PC-9 (cell line): ENCODE data around the gene RTKN. TPM values are rescaled to one million over a fixed set of nuclear protein-coding genes. Genes with fewer than 3 reads are reported as not detected.
"Not testable (repeated sequence)": the region's sequence is repeated elsewhere in the genome, so short reads cannot be mapped to it uniquely, and the experiment has no call there.

Source experiments
- BruUV-seq: library from RNA; stranded (reverse); fragments of 400-500 nt; replicated peaks from 2 replicates; lab custom pipeline; 2021; lab: Mats Ljungman, UMichigan
- CTCF ChIA-PET: fragments of 300-600 bp; sonication (Branson Sonifier 250); formaldehyde crosslinking; loops from one replicate; lab custom pipeline; 2022; ENCODE audit warnings: antibody characterized with exemption; lab: Charles Lee
- POLR2A ChIA-PET: fragments of 300-600 bp; sonication (Branson Sonifier 250); formaldehyde crosslinking; loops from one replicate; lab custom pipeline; 2022; ENCODE audit warnings: antibody characterized with exemption; ENCODE audit not compliant: unreplicated experiment; lab: Charles Lee
- DNase-seq, 2 experiments: peaks; one replicate each; pipeline versions ENCODE4 v3.0.0 to v3.0.0-alpha.2; 2015 to 2022; ENCODE audit warnings: mixed read lengths in 1 of 2
- H2AFZ ChIP-seq: fragments of 200-600 bp; sonication (generic); 2 replicates; pipeline ENCODE4 v1.8.1; 2017; ENCODE audit warnings: antibody characterized with exemption
- H3F3A ChIP-seq: fragments of 200-600 bp; sonication (generic); 2 replicates; pipeline ENCODE4 v1.8.1; 2017; ENCODE audit warnings: antibody characterized with exemption, mild to moderate bottlenecking, low read depth; ENCODE audit not compliant: insufficient read depth
- H3K27ac ChIP-seq: fragments of 200-600 bp; sonication (generic); 2 replicates; pipeline ENCODE4 v1.6.1; 2016; ENCODE audit warnings: mixed run types
- H3K27me3 ChIP-seq: fragments of 200-600 bp; sonication (generic); 2 replicates; pipeline ENCODE4 v1.6.1; 2016; ENCODE audit warnings: low read depth, mixed run types; ENCODE audit not compliant: insufficient read depth
- H3K36me3 ChIP-seq: fragments of 200-600 bp; sonication (generic); 2 replicates; pipeline ENCODE4 v1.6.1; 2016; ENCODE audit warnings: low read depth, mixed run types
- H3K4me1 ChIP-seq: fragments of 200-600 bp; sonication (generic); replicated peaks from 2 replicates; pipeline ENCODE4 v1.6.1; 2016; ENCODE audit warnings: mixed run types; ENCODE audit not compliant: insufficient read depth
- H3K4me2 ChIP-seq: fragments of 200-600 bp; sonication (generic); 2 replicates; pipeline ENCODE4 v1.6.1; 2017; ENCODE audit warnings: mixed run types
- H3K4me3 ChIP-seq: fragments of 200-600 bp; sonication (generic); 2 replicates; pipeline ENCODE4 v1.6.1; 2016; ENCODE audit warnings: mixed run types
- H3K79me2 ChIP-seq: fragments of 200-600 bp; sonication (generic); 2 replicates; pipeline ENCODE4 v1.6.1; 2017; ENCODE audit warnings: low read depth, mixed run types
- H3K9me2 ChIP-seq: fragments of 200-600 bp; sonication (generic); 2 replicates; pipeline ENCODE4 v1.8.1; 2017; ENCODE audit warnings: mild to moderate bottlenecking; ENCODE audit not compliant: insufficient read depth
- H3K9me3 ChIP-seq: fragments of 200-600 bp; sonication (generic); 2 replicates; pipeline ENCODE4 v1.8.1; 2016; ENCODE audit warnings: low read depth; ENCODE audit not compliant: insufficient read depth
- H4K20me1 ChIP-seq: fragments of 200-600 bp; sonication (generic); 2 replicates; pipeline ENCODE4 v1.8.1; 2017; ENCODE audit not compliant: insufficient read depth
- EZH2 ChIP-seq: fragments of 200-600 bp; sonication (generic); IDR thresholded peaks from 2 replicates; pipeline ENCODE4 v1.8.0; 2017; ENCODE audit warnings: antibody characterized with exemption, low read depth
- intact Hi-C: fragments of 100-400 bp; cut with micrococcal nuclease; formaldehyde crosslinking; loops from one replicate; pipeline ENCODE4 v1.10.0; 2022; ENCODE audit not compliant: unreplicated experiment
- total RNA-seq: library from RNA; stranded (reverse); gene quantifications from 2 replicates; pipeline ENCODE4 v1.2.3, GENCODE V29; 2021
- TF ChIP-seq, protein P1 (sequence below): fragments of 200-600 bp; sonication (generic); conservative IDR thresholded peaks from 2 replicates; pipeline ENCODE4 v1.6.1; 2017; ENCODE audit warnings: mixed run types, antibody characterized with exemption, mild to moderate bottlenecking, moderate library complexity

Gene RTKN
- total RNA-seq, 1 experiment from 2014 or later = 58.9 TPM

DNA sequence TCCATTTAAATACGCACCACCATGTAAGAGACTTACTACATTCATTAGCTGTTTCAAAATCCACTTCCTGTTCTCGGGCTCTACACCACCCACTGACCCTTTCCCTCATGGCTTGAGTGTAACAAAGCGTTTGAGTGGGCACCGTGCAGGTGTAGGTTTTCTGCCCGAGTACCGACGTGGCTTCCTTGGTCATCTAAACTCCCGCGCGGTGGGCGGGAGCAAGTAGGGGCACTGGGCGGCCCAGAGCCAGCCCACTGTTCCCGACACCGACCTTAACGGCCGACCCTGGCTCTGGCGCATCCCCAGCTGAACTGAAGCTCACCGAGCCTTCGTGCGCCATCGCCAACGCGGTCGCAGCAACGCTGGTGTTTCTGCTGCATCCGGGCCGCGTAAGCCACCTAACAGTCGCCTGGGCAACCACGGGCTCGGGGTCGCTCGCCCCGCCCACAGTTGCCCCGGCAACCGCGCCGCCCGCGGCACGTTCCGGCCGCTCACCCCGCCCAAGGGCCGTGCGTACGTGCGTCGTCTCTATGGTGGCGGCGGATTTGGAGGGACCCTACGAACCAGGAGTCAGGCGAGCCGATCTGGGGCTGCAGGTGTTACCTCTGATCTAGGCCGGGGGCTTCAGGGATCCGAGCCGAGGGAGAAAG, 20.4 kb downstream of the RTKN start, which contains the start of the genes C2orf81 and WDR54:
TSS of gene C2orf81 (minus strand) at position 399 of the 650 bp plus-strand sequence. CDS start at position 340, 59 bp downstream.
TSS of gene WDR54 (plus strand) at position 510 of the 650 bp plus-strand sequence. CDS start 424 bp downstream, outside the sequence.
- H3K9me3 ChIP-seq = no peaks in the 10 kb centered on the region
- no peaks in the 10 kb centered on the region for H3K79me2 ChIP-seq
- intact Hi-C loops = loop anchor here (1.0 kb wide), 1 partner anchor 29 kb away; no protein-coding TSS in a partner anchor
- BruUV-seq = no TSS peak
- H3K27ac ChIP-seq = peak within 1 kb of the TSS; percentile 40
- peaks cover 41% of the 10 kb centered on the region; the same call in 1 of the 2 replicates for H3F3A ChIP-seq
- no peaks in the 10 kb centered on the region for H4K20me1 ChIP-seq
- no peaks in the 10 kb centered on the region for H3K9me2 ChIP-seq
- peak within 1 kb of the TSS; percentile 83 for H3K4me2 ChIP-seq
- peaks cover 9% of the 10 kb centered on the region for H3K4me1 ChIP-seq
- POLR2A ChIA-PET = interaction anchor here (0.5 kb wide), 1 partner anchor 43 kb away, joined by 13 read pairs; no protein-coding TSS in a partner anchor
- no peaks in the 10 kb centered on the region for H3K36me3 ChIP-seq
- CTCF ChIA-PET = interaction anchor here (1.1 kb wide), 1 partner anchor 413 kb away, joined by 3 read pairs; no protein-coding TSS in a partner anchor
- peak within 1 kb of the TSS; percentile 84 for H2AFZ ChIP-seq
- peak within 1 kb of the TSS; percentile 67 for H3K4me3 ChIP-seq
- TF ChIP-seq, protein P1, sequence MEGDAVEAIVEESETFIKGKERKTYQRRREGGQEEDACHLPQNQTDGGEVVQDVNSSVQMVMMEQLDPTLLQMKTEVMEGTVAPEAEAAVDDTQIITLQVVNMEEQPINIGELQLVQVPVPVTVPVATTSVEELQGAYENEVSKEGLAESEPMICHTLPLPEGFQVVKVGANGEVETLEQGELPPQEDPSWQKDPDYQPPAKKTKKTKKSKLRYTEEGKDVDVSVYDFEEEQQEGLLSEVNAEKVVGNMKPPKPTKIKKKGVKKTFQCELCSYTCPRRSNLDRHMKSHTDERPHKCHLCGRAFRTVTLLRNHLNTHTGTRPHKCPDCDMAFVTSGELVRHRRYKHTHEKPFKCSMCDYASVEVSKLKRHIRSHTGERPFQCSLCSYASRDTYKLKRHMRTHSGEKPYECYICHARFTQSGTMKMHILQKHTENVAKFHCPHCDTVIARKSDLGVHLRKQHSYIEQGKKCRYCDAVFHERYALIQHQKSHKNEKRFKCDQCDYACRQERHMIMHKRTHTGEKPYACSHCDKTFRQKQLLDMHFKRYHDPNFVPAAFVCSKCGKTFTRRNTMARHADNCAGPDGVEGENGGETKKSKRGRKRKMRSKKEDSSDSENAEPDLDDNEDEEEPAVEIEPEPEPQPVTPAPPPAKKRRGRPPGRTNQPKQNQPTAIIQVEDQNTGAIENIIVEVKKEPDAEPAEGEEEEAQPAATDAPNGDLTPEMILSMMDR = no peak
- no peak for TF ChIP-seq EZH2
- peak; percentile 78 to 93 for DNase-seq
- H3K27me3 ChIP-seq = no peaks in the 10 kb centered on the region

DNA sequence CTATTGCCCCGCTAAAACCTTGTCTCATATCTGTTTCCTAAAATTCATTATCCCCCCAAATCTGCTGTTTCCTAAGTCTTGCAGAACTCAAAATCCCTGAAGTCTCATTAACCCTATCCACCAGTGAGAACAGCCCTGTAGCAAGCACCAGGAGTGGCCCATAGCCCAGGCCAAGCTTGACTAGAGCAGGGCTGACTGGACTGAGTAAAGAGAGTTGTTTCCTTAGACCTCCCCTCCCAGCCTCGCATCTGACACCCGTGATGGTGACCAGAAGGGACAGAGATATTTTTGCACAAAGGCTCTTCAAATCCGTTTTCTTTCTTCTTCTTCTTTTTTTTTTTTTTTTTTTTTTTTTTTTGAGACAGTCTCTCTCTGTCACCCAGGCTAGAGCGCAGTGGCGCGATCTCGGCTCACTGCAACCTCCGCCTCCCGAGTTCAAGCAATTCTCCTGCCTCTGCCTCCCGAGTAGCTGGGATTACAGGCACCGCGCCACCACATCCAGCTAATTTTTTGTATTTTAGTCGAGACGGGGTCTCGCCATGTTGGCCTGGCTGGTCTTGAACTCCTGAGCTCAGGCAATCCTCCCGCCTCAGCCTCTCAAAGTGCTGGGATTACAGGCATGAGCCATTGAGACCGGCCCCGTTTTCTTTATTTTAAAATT, 21.2 kb downstream of the RTKN start:
- H2AFZ ChIP-seq = peak overlapping the region; percentile 84
- H3K79me2 ChIP-seq, H3K4me1 ChIP-seq, DNase-seq, POLR2A ChIA-PET, H3K9me2 ChIP-seq, BruUV-seq, H3K27me3 ChIP-seq, H4K20me1 ChIP-seq, H3K36me3 ChIP-seq, H3K9me3 ChIP-seq: not testable (repeated sequence)
- peak overlapping the region; percentile 67 for H3K4me3 ChIP-seq
- peaks cover 41% of the 10 kb centered on the region; the same call in 1 of the 2 replicates for H3F3A ChIP-seq
- H3K27ac ChIP-seq = peak overlapping the region; percentile 40
- H3K4me2 ChIP-seq = peak overlapping the region; percentile 83
- intact Hi-C loops = loop anchor here (1.0 kb wide), 1 partner anchor 28 kb away; no protein-coding TSS in a partner anchor
- CTCF ChIA-PET = interaction anchor here (1.1 kb wide), 1 partner anchor 413 kb away, joined by 3 read pairs; no protein-coding TSS in a partner anchor

DNA sequence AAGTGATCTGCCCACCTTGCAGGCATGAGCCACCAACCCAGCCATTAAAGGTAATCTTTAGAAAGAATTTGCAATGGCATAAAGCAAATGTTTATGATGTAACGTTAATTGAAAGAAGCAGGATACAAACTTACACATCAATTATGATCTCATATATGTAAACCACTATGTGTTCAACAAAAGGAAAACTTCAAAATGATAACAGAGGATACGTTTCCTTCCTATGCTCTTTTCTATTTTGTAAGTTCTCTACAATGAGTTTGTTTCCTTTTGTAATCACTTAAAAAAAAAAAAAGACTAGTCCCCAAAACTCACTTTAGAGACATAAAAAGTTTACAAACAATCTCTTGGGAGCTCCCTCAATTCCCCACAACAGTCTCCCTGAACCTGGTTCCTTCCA, 21.7 kb downstream of the RTKN start:
- ChIA-PET POLR2A (no interaction called here), CTCF (no interaction called here)
- Histone ChIP-seq H3K36me3 (no peaks in the 10 kb centered on the region), H4K20me1 (no peaks in the 10 kb centered on the region), H3K9me3 (no peaks in the 10 kb centered on the region), H3K4me1 (peaks cover 9% of the 10 kb centered on the region), H2AFZ (no peak overlapping the region), H3K4me3 (no peak overlapping the region), H3K4me2 (peak overlapping the region; percentile 83; the same call in 1 of the 2 replicates), H3K27me3 (no peaks in the 10 kb centered on the region), H3K27ac (no peak overlapping the region), H3F3A (peaks cover 36% of the 10 kb centered on the region; the same call in 1 of the 2 replicates), H3K9me2 (no peaks in the 10 kb centered on the region), H3K79me2 (no peaks in the 10 kb centered on the region)
- no TSS peak for BruUV-seq
- TF ChIP-seq EZH2 = no peak
- TF ChIP-seq, protein P1 = no peak
- no peak for DNase-seq
- intact Hi-C loops = no loop called here
